GM12865 (cell line): ENCODE results near the gene NET1.

Source experiments
- DNase-seq: peaks from one replicate; pipeline ENCODE4 v3.0.0; 2010; ENCODE audit warnings: low read depth
- H3K4me3 ChIP-seq: 2 replicates; pipeline ENCODE4 v1.5.1; 2011; ENCODE audit warnings: mild to moderate bottlenecking, low read depth, low read length, control low read depth
- TF ChIP-seq, protein P1 (sequence below): IDR thresholded peaks from 2 replicates; pipeline ENCODE4 v1.5.1; 2011; ENCODE audit warnings: low read length, control low read depth, low read depth, inconsistent platforms; ENCODE audit not compliant: insufficient read depth; ENCODE audit errors: missing control alignments

The NET1 gene

DNA sequence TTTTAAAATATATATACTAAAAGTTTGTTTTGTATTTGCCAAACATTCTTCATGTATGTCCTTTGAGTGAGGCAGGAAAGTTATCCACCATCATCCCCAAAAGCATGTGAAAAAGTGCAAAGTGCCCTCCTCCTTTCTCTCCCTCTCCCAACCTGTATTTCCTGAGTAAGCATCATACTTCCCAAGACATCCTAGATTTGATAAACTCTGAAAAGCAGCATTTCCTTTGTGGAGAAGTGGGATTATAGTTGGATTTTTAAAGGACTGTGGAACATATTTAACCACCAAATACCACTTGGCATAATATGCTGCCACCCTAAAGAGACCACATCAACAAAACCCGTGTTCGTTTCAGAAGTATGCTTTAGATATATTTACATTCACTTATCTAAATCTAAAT lies 36.9 kb downstream of the NET1 start:
- DNase-seq, result no peak
- H3K4me3 ChIP-seq, result no peak overlapping the region
- TF ChIP-seq, protein P1, sequence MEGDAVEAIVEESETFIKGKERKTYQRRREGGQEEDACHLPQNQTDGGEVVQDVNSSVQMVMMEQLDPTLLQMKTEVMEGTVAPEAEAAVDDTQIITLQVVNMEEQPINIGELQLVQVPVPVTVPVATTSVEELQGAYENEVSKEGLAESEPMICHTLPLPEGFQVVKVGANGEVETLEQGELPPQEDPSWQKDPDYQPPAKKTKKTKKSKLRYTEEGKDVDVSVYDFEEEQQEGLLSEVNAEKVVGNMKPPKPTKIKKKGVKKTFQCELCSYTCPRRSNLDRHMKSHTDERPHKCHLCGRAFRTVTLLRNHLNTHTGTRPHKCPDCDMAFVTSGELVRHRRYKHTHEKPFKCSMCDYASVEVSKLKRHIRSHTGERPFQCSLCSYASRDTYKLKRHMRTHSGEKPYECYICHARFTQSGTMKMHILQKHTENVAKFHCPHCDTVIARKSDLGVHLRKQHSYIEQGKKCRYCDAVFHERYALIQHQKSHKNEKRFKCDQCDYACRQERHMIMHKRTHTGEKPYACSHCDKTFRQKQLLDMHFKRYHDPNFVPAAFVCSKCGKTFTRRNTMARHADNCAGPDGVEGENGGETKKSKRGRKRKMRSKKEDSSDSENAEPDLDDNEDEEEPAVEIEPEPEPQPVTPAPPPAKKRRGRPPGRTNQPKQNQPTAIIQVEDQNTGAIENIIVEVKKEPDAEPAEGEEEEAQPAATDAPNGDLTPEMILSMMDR, result no peak

DNA sequence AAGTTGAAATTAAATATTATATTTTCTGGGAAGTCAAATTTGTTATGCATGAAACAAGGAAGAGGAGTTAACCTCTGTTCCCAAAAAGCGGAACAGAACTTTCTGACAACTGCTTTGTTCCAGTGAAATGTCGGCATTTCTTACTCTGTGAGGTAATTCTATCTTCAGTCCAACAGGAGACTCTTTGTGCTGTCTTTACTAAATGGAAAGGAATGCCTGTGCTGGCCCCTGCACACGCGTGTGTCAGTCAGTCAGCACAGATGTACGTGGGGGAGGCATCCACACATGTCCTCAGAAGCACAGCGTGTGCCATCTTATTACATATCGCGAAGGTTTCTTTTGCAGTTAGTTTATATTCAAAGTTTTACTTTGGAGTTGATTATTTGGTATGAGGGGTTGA lies 37.5 kb downstream of the NET1 start:
- DNase-seq, result no peak
- H3K4me3 ChIP-seq, result no peak overlapping the region
- TF ChIP-seq, protein P1, result no peak

DNA sequence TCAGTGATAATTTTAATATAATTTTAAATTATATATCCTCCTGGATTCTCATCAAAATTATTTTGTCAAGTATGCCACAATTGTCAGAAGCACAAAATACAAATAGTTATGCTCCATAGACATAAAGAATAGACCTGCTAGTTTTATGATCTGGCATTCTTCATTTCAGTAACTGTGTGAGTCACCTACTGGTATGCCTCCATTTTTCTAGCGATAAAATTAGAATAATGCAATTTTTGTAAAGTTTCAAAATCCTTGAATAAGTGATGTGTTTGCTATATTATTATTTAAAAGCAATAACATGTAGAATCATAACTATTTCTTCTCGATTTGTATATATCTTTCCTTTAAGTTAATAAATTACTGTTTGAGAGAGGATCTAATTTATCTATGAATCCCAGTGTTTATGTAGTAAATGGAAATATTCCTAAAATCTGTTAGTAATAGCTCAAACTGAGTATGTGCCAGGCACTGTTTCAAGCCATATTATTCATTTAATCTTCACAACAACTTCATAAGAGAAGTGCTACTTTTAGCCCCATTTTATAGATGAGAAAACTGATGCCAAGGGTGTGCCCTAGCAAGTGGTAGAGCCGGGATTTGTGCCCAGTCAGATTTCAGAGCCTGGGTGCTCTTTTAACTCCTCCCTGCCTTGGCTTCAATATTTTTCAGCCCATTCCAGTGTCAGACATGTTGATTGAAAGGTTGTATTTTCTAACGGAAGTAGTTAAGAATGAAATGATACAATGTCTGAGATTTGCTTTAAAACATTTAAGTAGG lies 38.4 kb downstream of the NET1 start:
- H3K4me3 ChIP-seq, result no peak overlapping the region
- DNase-seq, result no peak
- TF ChIP-seq, protein P1, result no peak

DNA sequence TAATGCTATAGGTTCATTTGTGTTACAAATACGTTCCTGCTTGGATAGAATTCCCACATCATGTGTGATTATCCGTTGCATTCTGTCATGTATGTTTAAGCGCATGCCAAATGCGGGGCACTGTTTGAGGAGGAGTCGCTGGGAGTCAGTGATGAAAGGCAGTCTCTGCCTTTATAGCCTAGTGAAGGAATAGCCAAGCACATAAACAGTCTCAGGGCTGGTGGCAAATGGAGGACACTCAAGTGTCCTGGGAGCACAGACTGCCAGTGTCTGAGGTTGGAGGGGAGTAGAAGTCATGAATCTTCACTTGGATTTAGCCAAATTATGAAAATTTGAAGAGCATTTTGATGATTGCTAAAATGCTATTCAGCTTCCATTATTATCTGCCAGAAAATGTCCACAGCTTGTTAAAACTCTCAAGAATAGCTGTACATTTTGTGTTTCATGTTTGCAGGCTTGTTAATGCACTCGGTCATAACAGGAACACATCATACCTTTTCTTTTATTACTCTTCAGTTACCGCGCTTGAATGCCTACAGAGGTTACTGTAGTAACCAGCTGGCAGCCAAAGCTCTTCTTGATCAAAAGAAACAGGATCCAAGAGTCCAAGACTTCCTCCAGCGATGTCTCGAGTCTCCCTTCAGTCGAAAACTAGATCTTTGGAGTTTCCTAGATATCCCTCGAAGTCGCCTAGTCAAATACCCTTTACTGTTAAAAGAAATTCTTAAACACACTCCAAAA lies 41.6 kb downstream of the NET1 start:
- no peak overlapping the region for H3K4me3 ChIP-seq
- no peak for DNase-seq
- TF ChIP-seq, protein P1, result no peak

DNA sequence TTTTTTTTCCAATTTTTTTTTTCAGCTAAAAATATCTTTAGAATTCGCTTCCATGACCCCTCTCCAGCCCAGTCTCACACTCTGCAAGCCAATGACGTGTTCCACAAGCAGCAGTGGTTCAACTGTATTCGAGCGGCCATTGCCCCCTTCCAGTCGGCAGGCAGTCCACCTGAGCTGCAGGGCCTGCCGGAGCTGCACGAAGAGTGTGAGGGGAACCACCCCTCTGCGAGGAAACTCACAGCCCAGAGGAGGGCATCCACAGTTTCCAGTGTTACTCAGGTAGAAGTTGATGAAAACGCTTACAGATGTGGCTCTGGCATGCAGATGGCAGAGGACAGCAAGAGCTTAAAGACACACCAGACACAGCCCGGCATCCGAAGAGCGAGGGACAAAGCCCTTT lies 44.2 kb downstream of the NET1 start:
- no peak overlapping the region for H3K4me3 ChIP-seq
- TF ChIP-seq, protein P1, result no peak
- DNase-seq, result no peak

DNA sequence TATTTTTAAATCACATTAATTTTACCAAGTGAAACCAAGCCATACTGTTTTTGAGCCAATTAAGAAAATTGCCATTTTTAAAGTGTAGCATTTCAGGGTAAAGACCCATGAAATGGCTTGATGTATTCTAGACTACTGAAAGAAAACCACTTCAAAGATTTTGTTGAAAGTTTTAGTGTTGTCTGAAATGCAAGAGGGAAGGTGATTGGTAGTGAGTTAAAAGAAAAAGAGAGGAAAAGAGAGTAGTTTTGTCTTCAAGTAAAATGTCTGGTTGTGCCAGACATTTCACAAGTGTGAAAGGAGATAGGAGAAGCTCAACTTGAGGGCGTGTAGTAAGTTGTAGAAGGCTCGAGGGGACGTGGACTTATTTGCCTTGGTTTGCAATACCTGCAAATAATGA lies 45.4 kb downstream of the NET1 start:
- no peak for DNase-seq
- H3K4me3 ChIP-seq, result no peak overlapping the region
- TF ChIP-seq, protein P1, result no peak
